ENCODE measurements around the gene FBXO31. TPM values are rescaled to one million over a fixed set of nuclear protein-coding genes. Genes with fewer than 3 reads are reported as not detected.

FBXO31 gene
- total and polyA plus RNA-seq, 2 of the 13 experiments (the other 11 are each of a cell fraction or from before 2014, with no cell fraction given) = 92.4 to 101 TPM

- TF ChIP-seq ARID5B (CRISPR knock-in tag; IDR thresholded peaks at IDR 0.05) (no peak), ZNF326 (CRISPR knock-in tag; IDR thresholded peaks at IDR 0.05; ENCODE audit: borderline replicate concordance) (0 out of 2 replicates have a peak, but pooled peaks have one; percentile 14), KDM6A (CRISPR knock-in tag; IDR thresholded peaks at IDR 0.05; ENCODE audit: low read depth) (no peak), ZFP91 (CRISPR knock-in tag; IDR thresholded peaks at IDR 0.05; ENCODE audit: borderline replicate concordance) (no peak), DMAP1 (CRISPR knock-in tag; IDR thresholded peaks at IDR 0.05) (peak; percentile 46), TGIF2 (CRISPR knock-in tag; IDR thresholded peaks at IDR 0.05) (0 out of 2 replicates have a peak, but pooled peaks have one; percentile 28), RBM22 (optimal IDR thresholded peaks at IDR 0.05; ENCODE audit: low read length) (peak; percentile 10), ARNTL (CRISPR knock-in tag; IDR thresholded peaks at IDR 0.05) (no peak)
- TF ChIP-seq, protein P1, sequence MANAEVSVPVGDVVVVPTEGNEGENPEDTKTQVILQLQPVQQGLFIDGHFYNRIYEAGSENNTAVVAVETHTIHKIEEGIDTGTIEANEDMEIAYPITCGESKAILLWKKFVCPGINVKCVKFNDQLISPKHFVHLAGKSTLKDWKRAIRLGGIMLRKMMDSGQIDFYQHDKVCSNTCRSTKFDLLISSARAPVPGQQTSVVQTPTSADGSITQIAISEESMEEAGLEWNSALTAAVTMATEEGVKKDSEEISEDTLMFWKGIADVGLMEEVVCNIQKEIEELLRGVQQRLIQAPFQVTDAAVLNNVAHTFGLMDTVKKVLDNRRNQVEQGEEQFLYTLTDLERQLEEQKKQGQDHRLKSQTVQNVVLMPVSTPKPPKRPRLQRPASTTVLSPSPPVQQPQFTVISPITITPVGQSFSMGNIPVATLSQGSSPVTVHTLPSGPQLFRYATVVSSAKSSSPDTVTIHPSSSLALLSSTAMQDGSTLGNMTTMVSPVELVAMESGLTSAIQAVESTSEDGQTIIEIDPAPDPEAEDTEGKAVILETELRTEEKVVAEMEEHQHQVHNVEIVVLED (CRISPR knock-in tag; IDR thresholded peaks at IDR 0.05; ENCODE audit: borderline replicate concordance) = peak; percentile 37; the same call in 1 of the 2 replicates
- TF ChIP-seq, protein P2, sequence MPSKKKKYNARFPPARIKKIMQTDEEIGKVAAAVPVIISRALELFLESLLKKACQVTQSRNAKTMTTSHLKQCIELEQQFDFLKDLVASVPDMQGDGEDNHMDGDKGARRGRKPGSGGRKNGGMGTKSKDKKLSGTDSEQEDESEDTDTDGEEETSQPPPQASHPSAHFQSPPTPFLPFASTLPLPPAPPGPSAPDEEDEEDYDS (CRISPR knock-in tag; IDR thresholded peaks at IDR 0.05) = no peak
- TF ChIP-seq, protein P3, sequence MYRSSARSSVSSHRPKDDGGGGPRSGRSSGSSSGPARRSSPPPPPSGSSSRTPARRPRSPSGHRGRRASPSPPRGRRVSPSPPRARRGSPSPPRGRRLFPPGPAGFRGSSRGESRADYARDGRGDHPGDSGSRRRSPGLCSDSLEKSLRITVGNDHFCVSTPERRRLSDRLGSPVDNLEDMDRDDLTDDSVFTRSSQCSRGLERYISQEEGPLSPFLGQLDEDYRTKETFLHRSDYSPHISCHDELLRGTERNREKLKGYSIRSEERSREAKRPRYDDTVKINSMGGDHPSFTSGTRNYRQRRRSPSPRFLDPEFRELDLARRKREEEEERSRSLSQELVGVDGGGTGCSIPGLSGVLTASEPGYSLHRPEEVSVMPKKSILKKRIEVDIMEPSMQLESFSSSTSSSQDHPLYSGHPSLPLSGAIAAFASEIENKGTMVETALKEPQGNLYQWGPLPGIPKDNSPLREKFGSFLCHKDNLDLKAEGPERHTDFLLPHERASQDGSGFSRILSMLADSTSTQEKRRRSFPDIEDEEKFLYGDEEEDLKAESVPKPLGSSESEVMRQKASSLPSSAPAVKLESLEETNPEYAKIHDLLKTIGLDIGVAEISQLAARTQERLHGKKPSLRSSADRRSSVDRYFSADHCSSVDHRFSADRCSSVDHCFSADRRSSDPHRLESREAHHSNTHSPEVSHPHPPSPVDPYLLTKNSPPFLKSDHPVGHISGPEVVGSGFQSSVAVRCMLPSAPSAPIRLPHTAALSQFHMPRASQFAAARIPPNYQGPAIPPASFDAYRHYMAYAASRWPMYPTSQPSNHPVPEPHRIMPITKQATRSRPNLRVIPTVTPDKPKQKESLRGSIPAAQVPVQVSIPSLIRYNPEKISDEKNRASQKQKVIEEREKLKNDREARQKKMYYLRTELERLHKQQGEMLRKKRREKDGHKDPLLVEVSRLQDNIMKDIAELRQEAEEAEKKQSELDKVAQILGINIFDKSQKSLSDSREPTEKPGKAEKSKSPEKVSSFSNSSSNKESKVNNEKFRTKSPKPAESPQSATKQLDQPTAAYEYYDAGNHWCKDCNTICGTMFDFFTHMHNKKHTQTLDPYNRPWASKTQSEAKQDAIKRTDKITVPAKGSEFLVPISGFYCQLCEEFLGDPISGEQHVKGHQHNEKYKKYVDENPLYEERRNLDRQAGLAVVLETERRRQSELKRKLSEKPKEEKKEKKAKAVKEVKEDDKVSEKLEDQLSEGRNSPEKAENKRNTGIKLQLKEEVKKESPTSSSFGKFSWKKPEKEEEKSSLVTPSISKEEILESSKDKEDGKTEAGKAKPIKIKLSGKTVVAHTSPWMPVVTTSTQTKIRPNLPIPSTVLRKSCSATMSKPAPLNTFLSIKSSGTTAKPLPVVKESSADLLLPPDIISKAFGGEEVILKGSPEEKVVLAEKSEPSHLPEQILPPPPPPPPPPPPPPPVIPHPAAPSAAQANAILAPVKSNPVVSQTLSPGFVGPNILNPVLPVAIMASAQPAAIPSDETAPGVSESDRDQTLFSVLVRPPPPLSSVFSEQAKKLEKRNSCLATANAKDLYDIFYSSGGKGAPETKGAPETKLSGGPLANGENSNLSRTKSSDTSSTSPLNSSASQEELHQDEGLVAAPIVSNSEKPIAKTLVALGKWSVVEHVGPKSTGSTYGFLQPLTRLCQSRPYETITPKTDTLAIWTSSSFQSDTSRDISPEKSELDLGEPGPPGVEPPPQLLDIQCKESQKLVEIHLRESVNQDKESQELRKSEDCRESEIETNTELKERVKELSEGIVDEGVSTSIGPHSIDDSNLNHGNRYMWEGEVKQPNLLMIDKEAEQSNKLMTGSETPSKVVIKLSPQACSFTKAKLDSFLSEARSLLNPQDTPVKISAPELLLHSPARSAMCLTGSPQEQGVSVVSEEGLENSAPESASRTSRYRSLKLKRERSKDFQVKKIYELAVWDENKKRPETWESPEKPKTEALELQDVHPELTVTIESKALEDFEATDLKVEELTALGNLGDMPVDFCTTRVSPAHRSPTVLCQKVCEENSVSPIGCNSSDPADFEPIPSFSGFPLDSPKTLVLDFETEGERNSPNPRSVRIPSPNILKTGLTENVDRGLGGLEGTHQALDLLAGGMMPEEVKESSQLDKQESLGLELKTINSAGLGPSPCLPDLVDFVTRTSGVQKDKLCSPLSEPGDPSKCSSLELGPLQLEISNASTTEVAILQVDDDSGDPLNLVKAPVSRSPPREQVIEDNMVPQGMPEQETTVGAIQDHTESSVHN (CRISPR knock-in tag; IDR thresholded peaks at IDR 0.05) = 0 out of 2 replicates have a peak, but pooled peaks have one; percentile 50
Observed at GRCh38 chr16:87317750-87318644, 65.6 kb downstream of the FBXO31 start (continued).

Data from HepG2 (cell line).